ENCODE results near the gene SWAP70. TPM values are rescaled to one million over a fixed set of nuclear protein-coding genes. Genes with fewer than 3 reads are reported as not detected.

Gene SWAP70
- total and polyA plus RNA-seq, 2 of the 13 experiments (the other 11 are each of a cell fraction or from before 2014, with no cell fraction given): 4.6 to 8.7 TPM

GRCh38 chr11:9757809-9758636 lies 94.1 kb downstream of the SWAP70 start (continued):
- TF ChIP-seq BATF2 (CRISPR knock-in tag; IDR thresholded peaks at IDR 0.05) (no peak), RBFOX2 (IDR thresholded peaks at IDR 0.05; ENCODE audit: low read depth, low read length) (peak; percentile 82), IRF2 (CRISPR knock-in tag; IDR thresholded peaks at IDR 0.05) (peak; percentile 33; the same call in 1 of the 2 replicates), ZNF777 (CRISPR knock-in tag; IDR thresholded peaks at IDR 0.05) (peak; percentile 64; the same call in 1 of the 2 replicates), ZMAT5 (CRISPR knock-in tag; IDR thresholded peaks at IDR 0.05; ENCODE audit: borderline replicate concordance, low read depth) (0 out of 2 replicates have a peak, but pooled peaks have one; percentile 78), GRHL1 (CRISPR knock-in tag; conservative IDR thresholded peaks at IDR 0.05) (no peak), ZSCAN25 (CRISPR knock-in tag; IDR thresholded peaks at IDR 0.05) (no peak), DZIP1 (CRISPR knock-in tag; IDR thresholded peaks at IDR 0.05) (no peak)
